ENCODE data around the gene PGBD5. TPM values are rescaled to one million over a fixed set of nuclear protein-coding genes. Genes with fewer than 3 reads are reported as not detected.
"Not testable (repeated sequence)": the region's sequence is repeated elsewhere in the genome, so short reads cannot be mapped to it uniquely, and the experiment has no call there.

Gene PGBD5
- polyA plus RNA-seq, 1 of the 3 experiments (the other 2 are of a cell fraction) = 0.15 TPM

GRCh38 chr1:230407351-230407750 lies 18.8 kb downstream of the PGBD5 start:
- H4K20me1 ChIP-seq (ENCODE audit: insufficient read depth) = no peaks in the 10 kb centered on the region
- H2AFZ ChIP-seq (ENCODE audit: low read depth) = no peak overlapping the region
- 78% methylated on average over 2 of the region's 2 CpGs for WGBS (ENCODE audit: low lambda C conversion rate)
- no peaks in the 10 kb centered on the region for H3F3A ChIP-seq (replicated peaks; ENCODE audit: insufficient read depth)
- no peaks in the 10 kb centered on the region for H3K79me2 ChIP-seq (ENCODE audit: insufficient read depth)
- H3K27ac ChIP-seq (ENCODE audit: low read depth in 2 of 2, low read length in 1 of 2) = peak overlapping the region in 1 of 2 experiments; percentile 50; a peak in 2 of 4 replicates
- no peak overlapping the region for H3K4me2 ChIP-seq
- H3K9me3 ChIP-seq = no peaks in the 10 kb centered on the region
- POLR2A ChIA-PET = no interaction called here
- no peak for TF ChIP-seq EP300 (IDR thresholded peaks at IDR 0.05; ENCODE audit: borderline replicate concordance in 1 of 2, low read depth in 1 of 2, low read length in 1 of 2)
- no peak for TF ChIP-seq MXI1 (IDR thresholded peaks at IDR 0.05; ENCODE audit: low read depth, low read length)
- no peak for TF ChIP-seq SIN3A (IDR thresholded peaks at IDR 0.05; ENCODE audit: borderline replicate concordance, low read depth, low read length)
- no peak for TF ChIP-seq FOXM1 (IDR thresholded peaks at IDR 0.05; ENCODE audit: low read depth)
- TF ChIP-seq TAF1 (IDR thresholded peaks at IDR 0.05; ENCODE audit: borderline replicate concordance, low read depth, low read length) = no peak
- no peak for TF ChIP-seq FOSL2 (IDR thresholded peaks at IDR 0.05; ENCODE audit: borderline replicate concordance, low read depth)
- no peak for TF ChIP-seq PBX3 (IDR thresholded peaks at IDR 0.05)
- TF ChIP-seq USF2 (IDR thresholded peaks at IDR 0.05; ENCODE audit: borderline replicate concordance, low read depth, low read length) = no peak
- TF ChIP-seq RAD21 (IDR thresholded peaks at IDR 0.05; ENCODE audit: low read length) = no peak
- TF ChIP-seq RXRA (IDR thresholded peaks at IDR 0.05; ENCODE audit: borderline replicate concordance, low read depth) = no peak
- no peak for TF ChIP-seq SMC3 (IDR thresholded peaks at IDR 0.05; ENCODE audit: low read depth, low read length)
- TF ChIP-seq ZBTB33 (IDR thresholded peaks at IDR 0.05; ENCODE audit: borderline replicate concordance, low read depth) = no peak
- TF ChIP-seq GATA2 (CRISPR knock-in tag; IDR thresholded peaks at IDR 0.05) = no peak
- no peak for TF ChIP-seq TCF12 (IDR thresholded peaks at IDR 0.05)
- TF ChIP-seq EZH2phosphoT487 (IDR thresholded peaks at IDR 0.05; ENCODE audit: borderline replicate concordance, low read depth) = no peak
- no peak for DNase-seq
- H3K9ac ChIP-seq = no peak overlapping the region
- peaks cover 0 to 6% of the 10 kb centered on the region in 2 experiments; a peak in 1 of 4 replicates for H3K4me1 ChIP-seq (ENCODE audit: control insufficient read depth in 1 of 2, insufficient read depth in 2 of 2, low read depth in 1 of 2, low read length in 1 of 2)
- H3K4me3 ChIP-seq (ENCODE audit: low read depth in 2 of 2, low read length in 1 of 2) = no peak overlapping the region
- CTCF ChIA-PET = no interaction called here
- H3K27me3 ChIP-seq (ENCODE audit: insufficient read depth) = no peaks in the 10 kb centered on the region
- H3K9me2 ChIP-seq = no peaks in the 10 kb centered on the region
- no peaks in the 10 kb centered on the region for H3K36me3 ChIP-seq (replicated peaks in 1 of 2; ENCODE audit: control insufficient read depth in 1 of 2, insufficient read depth in 2 of 2, low read length in 1 of 2)

- H3K36me3 ChIP-seq (replicated peaks in 1 of 2; ENCODE audit: control insufficient read depth in 1 of 2, insufficient read depth in 2 of 2, low read length in 1 of 2); H3K79me2 ChIP-seq (ENCODE audit: insufficient read depth); H3K4me3 ChIP-seq (ENCODE audit: low read depth in 2 of 2, low read length in 1 of 2); POLR2A ChIA-PET; H3K9ac ChIP-seq; H2AFZ ChIP-seq (ENCODE audit: low read depth); H3K4me2 ChIP-seq; H3K9me2 ChIP-seq; H3F3A ChIP-seq (replicated peaks; ENCODE audit: insufficient read depth); H3K27me3 ChIP-seq (ENCODE audit: insufficient read depth); DNase-seq; H4K20me1 ChIP-seq (ENCODE audit: insufficient read depth); H3K27ac ChIP-seq (ENCODE audit: low read depth in 2 of 2, low read length in 1 of 2); H3K9me3 ChIP-seq: not testable (repeated sequence)
- H3K4me1 ChIP-seq (ENCODE audit: control insufficient read depth in 1 of 2, insufficient read depth in 2 of 2, low read depth in 1 of 2, low read length in 1 of 2) = peaks cover 0 to 12% of the 10 kb centered on the region in 2 experiments; a peak in 1 of 4 replicates
- WGBS (ENCODE audit: low lambda C conversion rate) = 54% methylated on average over 11 of the region's 11 CpGs
- CTCF ChIA-PET = interaction anchor here (1.0 kb wide), 1 partner anchor 53 kb away, joined by 3 read pairs; no protein-coding TSS in a partner anchor
Measured at GRCh38 chr1:230406727-230407126, 19.4 kb downstream of the PGBD5 start.

Data from SK-N-SH (cell line).